HepG2 (cell line): ENCODE measurements around the gene SQSTM1. TPM values are rescaled to one million over a fixed set of nuclear protein-coding genes. Genes with fewer than 3 reads are reported as not detected.

Experiments
- IKZF5 ChIP-seq: IDR thresholded peaks from 2 replicates; pipeline ENCODE4 v1.6.1; 2018; ENCODE audit warnings: missing genetic modification reagents, mild to moderate bottlenecking, missing compliant biosample characterization
- JUNB ChIP-seq: sonication (generic); formaldehyde crosslinking; IDR thresholded peaks from 2 replicates; pipeline ENCODE4 v1.8.0; 2022; ENCODE audit warnings: missing genetic modification reagents, mild to moderate bottlenecking, borderline replicate concordance
- MED1 ChIP-seq: sonication (generic); formaldehyde crosslinking; IDR thresholded peaks from 2 replicates; pipeline ENCODE4 v1.4.0; 2020; ENCODE audit warnings: missing genetic modification reagents
- MNT ChIP-seq: fragments of 450-650 bp; IDR thresholded peaks from 2 replicates; pipeline ENCODE4 v1.6.1; 2016
- NCOA1 ChIP-seq: sonication (generic); formaldehyde crosslinking; IDR thresholded peaks from 2 replicates; pipeline ENCODE4 v1.9.0; 2021; ENCODE audit warnings: missing genetic modification reagents
- SYNCRIP ChIP-seq: fragments of 200-400 bp; formaldehyde crosslinking; IDR thresholded peaks from 2 replicates; pipeline ENCODE4 v1.6.1; 2018; ENCODE audit warnings: mild to moderate bottlenecking, low read depth, low read length; ENCODE audit not compliant: insufficient read depth
- TOE1 ChIP-seq: sonication (generic); formaldehyde crosslinking; IDR thresholded peaks from 2 replicates; pipeline ENCODE4 v1.4.0; 2020; ENCODE audit warnings: mild to moderate bottlenecking, missing genetic modification reagents
- ZBTB4 ChIP-seq: sonication (generic); formaldehyde crosslinking; IDR thresholded peaks from 2 replicates; pipeline ENCODE4 v1.4.0; 2020; ENCODE audit warnings: missing genetic modification reagents, mild to moderate bottlenecking, borderline replicate concordance
- ZNF407 ChIP-seq: sonication (generic); formaldehyde crosslinking; IDR thresholded peaks from one replicate; pipeline ENCODE4 v1.5.1; 2020; ENCODE audit warnings: mild to moderate bottlenecking, missing genetic modification reagents; ENCODE audit errors: not compliant biosample characterization
- ZXDC ChIP-seq: sonication (generic); formaldehyde crosslinking; IDR thresholded peaks from 2 replicates; pipeline ENCODE4 v1.5.0; 2020; ENCODE audit warnings: mild to moderate bottlenecking, missing genetic modification reagents
- polyA plus RNA-seq, 8 experiments: library from polyadenylated mRNA; depleted of rRNA in 3 of 8; stranded (reverse) in 7 of 8; unstranded in 1 of 8; fragments of >200 nt; fragmentation: Illumina TruSeq in 4 of 8; extraction: Trizol in 4 of 8; gene quantifications; 2 replicates each; pipeline versions ENCODE4 v1.2.1 to v1.2.3, GENCODE V29; 2011 to 2016; ENCODE audit warnings: low read depth in 4 of 8, missing spikeins in 1 of 8, mixed read lengths in 1 of 8; ENCODE audit not compliant: insufficient read depth in 1 of 8
- total RNA-seq, 5 experiments: library from RNA; depleted of rRNA; stranded (reverse); fragments of >200 nt; fragmentation: Illumina TruSeq; extraction: Trizol; gene quantifications; 2 replicates each; pipeline ENCODE4 v1.2.3, GENCODE V29; 2016; ENCODE audit warnings: low read depth in 1 of 5

The SQSTM1 gene
- total and polyA plus RNA-seq, 2 of the 13 experiments (the other 11 are each of a cell fraction or from before 2014, with no cell fraction given), result 90.9 to 160 TPM

GRCh38 chr5:179820483-179821297, at the start of gene SQSTM1 (continued):
- no peak for TF ChIP-seq SYNCRIP
- TF ChIP-seq JUNB (CRISPR knock-in tag), result no peak
- TF ChIP-seq ZXDC (CRISPR knock-in tag), result peak; percentile 74
- no peak for TF ChIP-seq MNT
- no peak for TF ChIP-seq ZNF407 (CRISPR knock-in tag)
- TF ChIP-seq TOE1, result no peak
- peak; percentile 47; the same call in 1 of the 2 replicates for TF ChIP-seq IKZF5 (CRISPR knock-in tag)
- TF ChIP-seq MED1, result peak; percentile 80; the same call in 1 of the 2 replicates
- TF ChIP-seq ZBTB4, result peak; percentile 82; the same call in 1 of the 2 replicates
- peak; percentile 65 for TF ChIP-seq NCOA1 (CRISPR knock-in tag)
